PC-3 (cell line): ENCODE results near the gene DIP2A. TPM values are rescaled to one million over a fixed set of nuclear protein-coding genes. Genes with fewer than 3 reads are reported as not detected.

Experiments used
- ATAC-seq: fragments of 200-7000 bp; cut with Tn5 transposase; 2 replicates; pipeline ENCODE4 v1.9.1; 2020; ENCODE audit warnings: mild to moderate bottlenecking, moderate library complexity
- BruUV-seq: library from RNA; stranded (reverse); fragments of 400-500 nt; replicated peaks from 2 replicates; lab custom pipeline; 2021; lab: Mats Ljungman, UMichigan
- CTCF ChIA-PET: fragments of 300-600 bp; sonication (Branson Sonifier 250); formaldehyde crosslinking; loops from one replicate; lab custom pipeline; 2022; ENCODE audit warnings: antibody characterized with exemption; lab: Charles Lee
- POLR2A ChIA-PET: fragments of 300-600 bp; sonication (Branson Sonifier 250); formaldehyde crosslinking; loops from one replicate; lab custom pipeline; 2022; ENCODE audit warnings: antibody characterized with exemption; ENCODE audit not compliant: unreplicated experiment; lab: Charles Lee
- DNase-seq: peaks from one replicate; pipeline ENCODE4 v3.0.0-alpha.2; 2015
- H2AFZ ChIP-seq: fragments of 300-600 bp; sonication (generic); 2 replicates; pipeline ENCODE4 v1.6.0; 2016; ENCODE audit warnings: antibody characterized with exemption, low read length
- H3F3A ChIP-seq: fragments of 300-600 bp; sonication (generic); one replicate; pipeline ENCODE4 v1.6.0; 2017; ENCODE audit warnings: antibody characterized with exemption, low read length, control low read depth, mild to moderate bottlenecking; ENCODE audit not compliant: unreplicated experiment
- H3K27ac ChIP-seq: fragments of 300-600 bp; sonication (generic); 2 replicates; pipeline ENCODE4 v1.5.1; 2016; ENCODE audit warnings: mild to moderate bottlenecking, low read length
- H3K27me3 ChIP-seq: fragments of 300-600 bp; sonication (generic); 2 replicates; pipeline ENCODE4 v1.6.1; 2016; ENCODE audit warnings: low read length, mixed read lengths
- H3K36me3 ChIP-seq: fragments of 300-600 bp; sonication (generic); 2 replicates; pipeline ENCODE4 v1.6.1; 2016; ENCODE audit warnings: low read depth, mixed run types, low read length, mixed read lengths
- H3K4me1 ChIP-seq: fragments of 300-600 bp; sonication (generic); 2 replicates; pipeline ENCODE4 v1.5.1; 2016; ENCODE audit warnings: low read length; ENCODE audit not compliant: insufficient read depth
- H3K4me2 ChIP-seq: fragments of 300-600 bp; sonication (generic); 2 replicates; pipeline ENCODE4 v1.6.0; 2016; ENCODE audit warnings: low read length
- H3K4me3 ChIP-seq: fragments of 300-600 bp; sonication (generic); 2 replicates; pipeline ENCODE4 v1.5.1; 2016; ENCODE audit warnings: mild to moderate bottlenecking, low read length, mixed read lengths
- H3K79me2 ChIP-seq: fragments of 300-600 bp; sonication (generic); 2 replicates; pipeline ENCODE4 v1.6.1; 2017; ENCODE audit warnings: low read length, mixed read lengths
- H3K9ac ChIP-seq: fragments of 300-600 bp; sonication (generic); 2 replicates; pipeline ENCODE4 v1.6.0; 2016; ENCODE audit warnings: mild to moderate bottlenecking, low read length
- H3K9me2 ChIP-seq: fragments of 300-600 bp; sonication (generic); replicated peaks from 2 replicates; pipeline ENCODE4 v1.6.1; 2016; ENCODE audit warnings: mixed run types, low read length, mixed read lengths
- H3K9me3 ChIP-seq: fragments of 300-600 bp; sonication (generic); 2 replicates; pipeline ENCODE4 v1.6.1; 2016; ENCODE audit warnings: low read length, mixed read lengths
- H4K20me1 ChIP-seq: fragments of 300-600 bp; sonication (generic); 2 replicates; pipeline ENCODE4 v1.6.1; 2016; ENCODE audit warnings: low read length, mixed read lengths
- CTCF ChIP-seq: fragments of 300-600 bp; sonication (generic); conservative IDR thresholded peaks from 2 replicates; pipeline ENCODE4 v1.5.1; 2017; ENCODE audit warnings: antibody characterized with exemption, low read depth, mild to moderate bottlenecking, low read length
- EZH2 ChIP-seq: fragments of 300-600 bp; sonication (generic); IDR thresholded peaks from one replicate; pipeline ENCODE4 v1.6.1; 2017; ENCODE audit warnings: antibody characterized with exemption, mild to moderate bottlenecking, low read length; ENCODE audit not compliant: unreplicated experiment
- EZH2phosphoT487 ChIP-seq: fragments of 300-600 bp; sonication (generic); IDR thresholded peaks from 2 replicates; pipeline ENCODE4 v1.6.1; 2018; ENCODE audit warnings: mild to moderate bottlenecking, antibody characterized with exemption, low read length, borderline replicate concordance
- intact Hi-C: fragments of 100-400 bp; cut with micrococcal nuclease; formaldehyde crosslinking; loops from 2 replicates; pipeline ENCODE4 v1.9.0; 2023
- total RNA-seq: library from RNA; depleted of rRNA; stranded (reverse); fragments of >200 nt; gene quantifications from 2 replicates; pipeline ENCODE4 v1.2.3, GENCODE V29; 2014

The DIP2A gene
- total RNA-seq, 1 experiment from 2014 or later: 23.7 TPM

DNA sequence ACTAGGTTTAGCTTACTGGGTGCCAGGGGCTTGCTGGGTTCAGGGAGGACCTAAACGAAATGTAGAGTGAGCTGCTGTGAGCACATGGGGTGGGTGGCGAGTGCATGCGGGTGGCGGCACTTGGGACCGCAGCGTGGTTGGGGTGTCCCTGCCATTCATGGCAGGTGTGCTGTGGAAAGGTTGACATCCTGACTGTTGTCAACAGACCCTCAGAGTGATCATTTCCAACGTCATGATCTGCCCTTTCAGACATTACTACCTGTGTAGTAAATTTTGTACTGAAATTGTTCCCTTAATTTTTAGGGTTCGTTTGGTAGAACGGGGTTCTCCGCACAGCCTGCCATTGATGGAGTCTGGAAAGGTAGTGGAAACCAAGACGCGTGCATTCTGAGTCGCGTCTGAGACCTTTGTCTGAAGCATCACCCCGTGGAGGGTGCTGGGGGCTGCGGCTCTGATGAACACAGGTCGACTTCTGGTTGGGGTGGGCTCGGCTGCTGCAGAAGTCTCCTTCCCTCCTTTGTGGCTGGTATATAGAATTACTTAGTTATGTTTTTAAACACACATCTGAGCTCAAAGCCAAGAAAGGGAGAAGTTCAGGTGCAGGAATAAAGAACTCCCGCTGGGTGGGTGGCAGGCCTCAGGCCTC, 102.9 kb downstream of the DIP2A start:
- ChIA-PET CTCF (no interaction called here), POLR2A (interaction anchor here (0.6 kb wide), 1 partner anchor 265 kb away, joined by 6 read pairs; no protein-coding TSS in a partner anchor)
- Histone ChIP-seq H3F3A (no peaks in the 10 kb centered on the region), H4K20me1 (no peaks in the 10 kb centered on the region), H3K9me3 (no peaks in the 10 kb centered on the region), H3K4me3 (no peak overlapping the region), H3K9ac (no peak overlapping the region), H3K27me3 (no peaks in the 10 kb centered on the region), H3K27ac (no peak overlapping the region), H3K79me2 (no peaks in the 10 kb centered on the region), H3K4me1 (no peaks in the 10 kb centered on the region; the same call in 1 of the 2 replicates), H2AFZ (no peak overlapping the region), H3K4me2 (no peak overlapping the region), H3K9me2 (no peaks in the 10 kb centered on the region), H3K36me3 (peaks cover 35% of the 10 kb centered on the region; the same call in 1 of the 2 replicates)
- ATAC-seq (no peak), DNase-seq (no peak)
- no peak for TF ChIP-seq EZH2phosphoT487
- TF ChIP-seq CTCF: no peak
- TF ChIP-seq EZH2: no peak
- no TSS peak for BruUV-seq
- intact Hi-C loops: no loop called here

DNA sequence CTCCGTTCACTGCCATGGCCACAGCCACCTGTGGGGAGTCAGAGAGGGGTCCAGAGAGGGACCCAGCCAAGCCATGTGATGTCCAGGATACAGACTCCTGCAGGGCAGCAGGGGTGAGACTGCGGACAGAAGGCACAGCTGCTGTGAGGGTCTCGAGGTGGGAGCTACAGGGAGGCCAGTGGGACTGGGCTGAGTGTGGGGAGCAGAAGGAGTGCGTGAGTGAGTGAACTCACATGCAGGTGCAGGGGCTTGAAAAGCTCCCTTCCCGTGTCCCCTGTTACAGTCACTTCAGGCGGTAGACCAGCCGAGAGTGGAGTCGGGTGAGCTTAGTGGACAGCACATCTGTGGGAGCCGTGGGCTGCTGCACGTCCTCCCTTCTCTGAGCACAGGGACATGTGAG, 103.8 kb downstream of the DIP2A start:
- BruUV-seq: no TSS peak
- H3K4me1 ChIP-seq: no peaks in the 10 kb centered on the region; the same call in 1 of the 2 replicates
- no peaks in the 10 kb centered on the region for H3K9me3 ChIP-seq
- no peaks in the 10 kb centered on the region for H3K27me3 ChIP-seq
- H3K4me2 ChIP-seq: no peak overlapping the region
- peaks cover 33% of the 10 kb centered on the region; the same call in 1 of the 2 replicates for H3K36me3 ChIP-seq
- H3K9me2 ChIP-seq: no peaks in the 10 kb centered on the region
- H3K27ac ChIP-seq: no peak overlapping the region
- H2AFZ ChIP-seq: no peak overlapping the region
- no peaks in the 10 kb centered on the region for H3K79me2 ChIP-seq
- ATAC-seq (no peak), DNase-seq (no peak)
- TF ChIP-seq EZH2phosphoT487: no peak
- TF ChIP-seq EZH2: no peak
- no peak for TF ChIP-seq CTCF
- H3K4me3 ChIP-seq: no peak overlapping the region
- H3F3A ChIP-seq: no peaks in the 10 kb centered on the region
- POLR2A ChIA-PET: no interaction called here
- CTCF ChIA-PET: no interaction called here
- intact Hi-C loops: no loop called here
- no peak overlapping the region for H3K9ac ChIP-seq
- H4K20me1 ChIP-seq: no peaks in the 10 kb centered on the region

GRCh38 chr21:46562964-46563607, 104.4 kb downstream of the DIP2A start:
- no peak for TF ChIP-seq EZH2phosphoT487
- TF ChIP-seq CTCF: no peak
- no peak for TF ChIP-seq EZH2
- H3K4me2 ChIP-seq: no peak overlapping the region
- H3K4me3 ChIP-seq: no peak overlapping the region
- no peaks in the 10 kb centered on the region for H3K27me3 ChIP-seq
- POLR2A ChIA-PET: no interaction called here
- no peaks in the 10 kb centered on the region for H3K9me2 ChIP-seq
- no peak for ATAC-seq
- no peak overlapping the region for H3K9ac ChIP-seq
- intact Hi-C loops: no loop called here
- CTCF ChIA-PET: no interaction called here
- H2AFZ ChIP-seq: no peak overlapping the region
- H4K20me1 ChIP-seq: no peaks in the 10 kb centered on the region
- H3K79me2 ChIP-seq: no peaks in the 10 kb centered on the region
- peak; percentile 11 for DNase-seq
- no TSS peak for BruUV-seq
- H3K9me3 ChIP-seq: no peaks in the 10 kb centered on the region
- H3K4me1 ChIP-seq: no peaks in the 10 kb centered on the region; the same call in 1 of the 2 replicates
- no peaks in the 10 kb centered on the region for H3F3A ChIP-seq
- H3K36me3 ChIP-seq: peaks cover 39% of the 10 kb centered on the region
- no peak overlapping the region for H3K27ac ChIP-seq
